ENCODE data around the gene HDAC4.

The HDAC4 gene

DNA sequence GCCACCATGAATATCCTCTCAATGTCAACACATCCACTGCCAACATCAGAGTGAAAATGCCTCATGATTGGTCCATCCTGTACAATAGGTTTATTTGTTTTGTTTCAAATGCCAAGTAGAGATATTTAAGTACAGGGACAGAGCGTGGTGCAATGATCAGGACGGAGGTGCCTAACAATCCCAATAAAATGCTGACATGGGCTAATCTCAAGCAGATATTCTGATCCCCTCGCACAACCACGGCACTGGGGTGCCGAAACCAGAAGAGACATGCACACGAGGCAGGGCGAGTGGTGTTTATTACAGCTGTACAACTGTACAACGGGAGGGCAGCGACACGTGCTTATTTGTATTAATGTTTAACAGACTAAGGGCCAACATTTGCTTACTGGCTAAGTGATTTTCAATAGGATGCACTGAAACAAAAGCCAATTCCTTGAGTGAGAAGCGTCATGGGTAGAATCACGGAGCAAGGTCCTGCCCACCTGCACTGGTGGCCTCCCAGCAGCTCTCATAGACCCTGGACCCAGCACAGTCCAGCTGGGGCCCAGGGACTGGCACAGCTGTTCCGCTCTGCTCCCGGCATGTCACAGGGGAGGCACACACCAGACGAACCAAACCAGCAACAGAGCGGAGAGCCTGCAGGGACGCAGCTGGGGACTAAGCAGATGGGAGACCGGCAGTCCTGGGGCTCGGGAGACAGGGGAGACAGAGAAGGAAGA, 101.4 kb downstream of the HDAC4 start:
- H3K9me2 ChIP-seq (ENCODE audit: low read depth, low read length), result no peaks in the 10 kb centered on the region
- H3K9ac ChIP-seq (ENCODE audit: low read length), result no peak overlapping the region
- no peaks in the 10 kb centered on the region for H4K20me1 ChIP-seq (ENCODE audit: insufficient read depth, low read length)
- no peaks in the 10 kb centered on the region for H3K4me1 ChIP-seq (ENCODE audit: insufficient read depth, low read length, severe bottlenecking)
- H3K4me2 ChIP-seq (ENCODE audit: low read length), result no peak overlapping the region
- no peak overlapping the region for H3K27ac ChIP-seq (ENCODE audit: low read depth, low read length, poor library complexity, severe bottlenecking)
- no peak overlapping the region for H2AFZ ChIP-seq (ENCODE audit: low read length)
- no peaks in the 10 kb centered on the region for H3K9me3 ChIP-seq (ENCODE audit: low read length)
- H3F3A ChIP-seq (ENCODE audit: insufficient read depth, low read length), result no peaks in the 10 kb centered on the region
- H3K4me3 ChIP-seq (ENCODE audit: low read depth, low read length, poor library complexity, severe bottlenecking), result no peak overlapping the region
- no peaks in the 10 kb centered on the region for H3K79me2 ChIP-seq (ENCODE audit: insufficient read depth, low read length)
- H3K27me3 ChIP-seq (ENCODE audit: insufficient read depth, low read length), result no peaks in the 10 kb centered on the region
- H3K36me3 ChIP-seq (ENCODE audit: insufficient read depth, low read length), result no peaks in the 10 kb centered on the region
- TF ChIP-seq EZH2 (IDR thresholded peaks at IDR 0.05; ENCODE audit: borderline replicate concordance, low read length) (no peak), CTCF (IDR thresholded peaks at IDR 0.05; ENCODE audit: low read length) (no peak)

DNA sequence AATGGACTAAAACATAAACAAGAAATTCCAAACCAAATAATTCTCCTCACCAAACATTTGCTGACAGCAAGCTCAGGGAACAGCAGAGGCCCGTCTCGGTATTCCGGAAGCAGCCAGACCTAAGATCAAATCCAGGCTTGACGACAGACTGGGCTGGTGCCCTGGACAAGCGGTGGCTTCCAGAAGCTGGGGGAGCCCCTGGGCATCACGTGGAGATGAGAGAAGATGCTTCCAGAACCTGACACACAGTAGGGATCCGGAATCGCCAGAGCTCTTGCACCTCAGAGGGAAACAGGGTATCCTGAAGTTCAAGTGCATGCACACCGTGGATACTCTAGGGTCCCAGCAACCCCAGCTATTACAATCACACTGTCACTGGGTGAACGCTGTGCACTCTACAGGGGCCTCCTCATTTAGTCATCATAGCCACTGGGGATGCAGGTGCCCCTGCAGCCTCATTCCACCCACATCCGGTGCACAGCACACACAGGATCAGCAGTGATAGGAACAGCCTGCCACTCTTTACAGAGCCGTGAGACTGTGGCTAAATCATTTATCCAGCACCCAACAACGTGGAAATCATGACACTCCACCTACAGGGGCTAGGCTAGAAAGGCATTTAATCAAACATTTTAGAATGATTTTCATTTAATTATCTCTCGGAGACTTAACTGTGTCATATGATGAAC, 102.6 kb downstream of the HDAC4 start:
- Histone ChIP-seq H3K4me2 (ENCODE audit: low read length) (no peak overlapping the region), H4K20me1 (ENCODE audit: insufficient read depth, low read length) (no peaks in the 10 kb centered on the region), H3K27ac (ENCODE audit: low read depth, low read length, poor library complexity, severe bottlenecking) (no peak overlapping the region), H3K9ac (ENCODE audit: low read length) (no peak overlapping the region), H3K27me3 (ENCODE audit: insufficient read depth, low read length) (0 out of 2 replicates have a peak, but pooled peaks cover 4% of the 10 kb centered on the region), H3K4me3 (ENCODE audit: low read depth, low read length, poor library complexity, severe bottlenecking) (no peak overlapping the region), H3K9me2 (ENCODE audit: low read depth, low read length) (no peaks in the 10 kb centered on the region), H3K9me3 (ENCODE audit: low read length) (no peaks in the 10 kb centered on the region), H2AFZ (ENCODE audit: low read length) (no peak overlapping the region), H3F3A (ENCODE audit: insufficient read depth, low read length) (no peaks in the 10 kb centered on the region), H3K36me3 (ENCODE audit: insufficient read depth, low read length) (no peaks in the 10 kb centered on the region), H3K79me2 (ENCODE audit: insufficient read depth, low read length) (no peaks in the 10 kb centered on the region), H3K4me1 (ENCODE audit: insufficient read depth, low read length, severe bottlenecking) (no peaks in the 10 kb centered on the region)
- TF ChIP-seq CTCF (IDR thresholded peaks at IDR 0.05; ENCODE audit: low read length), result no peak
- TF ChIP-seq EZH2 (IDR thresholded peaks at IDR 0.05; ENCODE audit: borderline replicate concordance, low read length), result no peak

DNA sequence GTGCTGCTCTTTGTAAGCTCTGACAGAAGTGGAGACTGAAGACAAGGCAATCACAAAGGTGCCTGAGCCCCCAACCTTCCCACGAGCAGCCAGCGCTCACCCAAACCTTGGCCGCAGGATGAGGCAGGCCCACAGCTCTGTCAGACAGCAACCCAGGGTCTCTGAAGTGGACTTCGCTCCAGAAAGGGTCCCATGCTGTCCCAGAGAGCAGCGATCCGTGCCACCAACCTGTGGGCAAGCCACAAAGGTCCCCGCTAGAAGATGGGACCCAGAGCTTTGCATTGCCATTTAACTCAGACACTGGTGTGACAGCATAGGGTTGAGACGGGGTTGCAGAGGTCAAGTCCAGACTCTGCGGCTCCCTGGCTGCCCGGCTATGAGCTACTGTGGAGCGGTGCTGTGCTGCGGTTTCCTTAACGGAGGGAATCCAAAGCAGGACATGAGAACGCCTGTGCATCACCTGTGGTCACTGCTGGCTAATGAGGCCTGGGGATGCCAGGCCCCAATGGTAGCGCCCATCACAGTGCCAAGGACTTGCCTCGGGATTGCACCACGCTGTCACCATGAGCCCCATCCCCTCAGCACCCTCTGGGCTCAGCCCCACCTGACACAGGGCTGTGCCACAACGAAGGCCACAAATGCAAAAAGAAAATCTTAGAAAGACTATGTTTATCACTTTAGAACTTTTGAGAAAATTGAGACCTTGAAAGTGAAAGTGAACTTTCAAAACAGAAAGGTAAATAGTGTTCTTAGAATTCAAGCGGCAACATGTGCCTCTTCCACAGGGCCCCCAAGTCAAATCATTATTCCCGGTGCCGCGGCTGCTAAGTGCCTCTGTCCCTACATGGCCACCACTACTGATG, 103.4 kb downstream of the HDAC4 start:
- no peaks in the 10 kb centered on the region for H3K79me2 ChIP-seq (ENCODE audit: insufficient read depth, low read length)
- no peak overlapping the region for H3K27ac ChIP-seq (ENCODE audit: low read depth, low read length, poor library complexity, severe bottlenecking)
- no peaks in the 10 kb centered on the region for H4K20me1 ChIP-seq (ENCODE audit: insufficient read depth, low read length)

More for the DNA sequence above, 103.4 kb downstream of the HDAC4 start:
- no peak overlapping the region for H3K4me2 ChIP-seq (ENCODE audit: low read length)
- no peaks in the 10 kb centered on the region for H3K36me3 ChIP-seq (ENCODE audit: insufficient read depth, low read length)
- no peaks in the 10 kb centered on the region for H3F3A ChIP-seq (ENCODE audit: insufficient read depth, low read length)
- H3K4me1 ChIP-seq (ENCODE audit: insufficient read depth, low read length, severe bottlenecking), result no peaks in the 10 kb centered on the region
- H3K4me3 ChIP-seq (ENCODE audit: low read depth, low read length, poor library complexity, severe bottlenecking), result no peak overlapping the region
- no peaks in the 10 kb centered on the region for H3K9me3 ChIP-seq (ENCODE audit: low read length)
- H3K27me3 ChIP-seq (ENCODE audit: insufficient read depth, low read length), result 0 out of 2 replicates have a peak, but pooled peaks cover 4% of the 10 kb centered on the region
- no peak overlapping the region for H2AFZ ChIP-seq (ENCODE audit: low read length)
- TF ChIP-seq EZH2 (IDR thresholded peaks at IDR 0.05; ENCODE audit: borderline replicate concordance, low read length) (no peak), CTCF (IDR thresholded peaks at IDR 0.05; ENCODE audit: low read length) (no peak)
- no peak overlapping the region for H3K9ac ChIP-seq (ENCODE audit: low read length)
- no peaks in the 10 kb centered on the region for H3K9me2 ChIP-seq (ENCODE audit: low read depth, low read length)
